ENCODE results near the gene RNF31. TPM values are rescaled to one million over a fixed set of nuclear protein-coding genes. Genes with fewer than 3 reads are reported as not detected.
A peak's percentile ranks its signal among the peaks of the same experiment; 100 is the strongest.

The RNF31 gene
- total and polyA plus RNA-seq, 2 of the 13 experiments (the other 11 are each of a cell fraction or from before 2014, with no cell fraction given), result 48.2 to 86.8 TPM

- TF ChIP-seq ZBTB10 (CRISPR knock-in tag; IDR thresholded peaks at IDR 0.05; ENCODE audit: borderline replicate concordance), result no peak
- TF ChIP-seq ZNF567 (CRISPR knock-in tag; IDR thresholded peaks at IDR 0.05; ENCODE audit: borderline replicate concordance), result 0 out of 2 replicates have a peak, but pooled peaks have one; percentile 48
- TF ChIP-seq HNF4G (IDR thresholded peaks at IDR 0.05; ENCODE audit: borderline replicate concordance, low read depth, low read length), result no peak
- 0 out of 2 replicates have a peak, but pooled peaks have one; percentile 73 for TF ChIP-seq HNF4G (CRISPR knock-in tag; IDR thresholded peaks at IDR 0.05; ENCODE audit: borderline replicate concordance, low read depth)
- peak; percentile 43; the same call in 1 of the 2 replicates for TF ChIP-seq ZNF143 (CRISPR knock-in tag; IDR thresholded peaks at IDR 0.05)
- TF ChIP-seq ZNF713 (CRISPR knock-in tag; IDR thresholded peaks at IDR 0.05), result no peak
- TF ChIP-seq GABPA (IDR thresholded peaks at IDR 0.05; ENCODE audit: low read depth, low read length), result no peak
- no peak for TF ChIP-seq GABPA (CRISPR knock-in tag; IDR thresholded peaks at IDR 0.05; ENCODE audit: low read depth)
- no peak for TF ChIP-seq THAP9 (CRISPR knock-in tag; IDR thresholded peaks at IDR 0.05; ENCODE audit: borderline replicate concordance)
- TF ChIP-seq MAFG (CRISPR knock-in tag; IDR thresholded peaks at IDR 0.05), result no peak
- no peak for TF ChIP-seq RERE (CRISPR knock-in tag; IDR thresholded peaks at IDR 0.05; ENCODE audit: low read depth)
- 0 out of 2 replicates have a peak, but pooled peaks have one; percentile 26 for TF ChIP-seq EEA1 (CRISPR knock-in tag; IDR thresholded peaks at IDR 0.05; ENCODE audit: borderline replicate concordance)
- no peak for TF ChIP-seq ZGPAT (CRISPR knock-in tag; IDR thresholded peaks at IDR 0.05)
- peak; percentile 29; the same call in 1 of the 2 replicates for TF ChIP-seq ZNF350 (CRISPR knock-in tag; IDR thresholded peaks at IDR 0.05; ENCODE audit: borderline replicate concordance, low read depth)
- 0 out of 2 replicates have a peak, but pooled peaks have one; percentile 1 for TF ChIP-seq BORCS8-MEF2B (CRISPR knock-in tag; IDR thresholded peaks at IDR 0.05)
- TF ChIP-seq ZNF747 (CRISPR knock-in tag; IDR thresholded peaks at IDR 0.05; ENCODE audit: borderline replicate concordance), result no peak
- TF ChIP-seq MED13 (CRISPR knock-in tag; IDR thresholded peaks at IDR 0.05), result 0 out of 2 replicates have a peak, but pooled peaks have one; percentile 40
These were observed 15.1 kb upstream of the RNF31 start (continued) for GRCh38 chr14:24132061-24132685.

Data from HepG2 (cell line).